SK-N-SH (cell line): ENCODE data around the gene LHX4. TPM values are rescaled to one million over a fixed set of nuclear protein-coding genes. Genes with fewer than 3 reads are reported as not detected.

Source experiments
- CTCF ChIA-PET: fragments of 300-600, 350-600 bp; formaldehyde crosslinking; extraction: SDS; loops from one replicate; lab custom pipeline; 2021; lab: Yijun Ruan, JAX
- POLR2A ChIA-PET: fragments of 350-600 bp; sonication (Branson Sonifier 250); formaldehyde crosslinking; extraction: SDS; loops from one replicate; lab custom pipeline; 2020; ENCODE audit warnings: antibody characterized with exemption, inconsistent platforms; lab: Yijun Ruan, JAX
- DNase-seq: peaks from one replicate; pipeline ENCODE4 v3.0.0; 2012
- H2AFZ ChIP-seq: fragments of 200-600 bp; sonication (generic); 2 replicates; pipeline ENCODE4 v1.8.1; 2016; ENCODE audit warnings: antibody characterized with exemption, mild to moderate bottlenecking, low read depth
- H3F3A ChIP-seq: fragments of 200-600 bp; sonication (generic); replicated peaks from 2 replicates; pipeline ENCODE3; 2016; ENCODE audit warnings: antibody characterized with exemption, mild to moderate bottlenecking; ENCODE audit not compliant: insufficient read depth
- H3K27ac ChIP-seq, 2 experiments: fragments of 200-500 bp in 1 of 2; fragments of 200-600 bp in 1 of 2; sonication (Bioruptor generic) in 1 of 2; sonication (generic), shearing (Covaris generic) in 1 of 2; 2 replicates each; pipeline versions ENCODE4 v1.5.1 to v1.6.1; 2014 to 2016; ENCODE audit warnings: low read depth in 2 of 2, inconsistent platforms in 1 of 2, low read length in 1 of 2, mild to moderate bottlenecking in 1 of 2, mixed read lengths in 1 of 2
- H3K27me3 ChIP-seq: fragments of 200-600 bp; sonication (generic), shearing (Covaris generic); 2 replicates; pipeline ENCODE4 v1.6.1; 2016; ENCODE audit warnings: mixed run types; ENCODE audit not compliant: insufficient read depth
- H3K36me3 ChIP-seq, 2 experiments: fragments of 200-500 bp in 1 of 2; fragments of 200-600 bp in 1 of 2; sonication (Bioruptor generic) in 1 of 2; sonication (generic) in 1 of 2; replicated peaks in 1 of 2; 2 replicates each; pipeline versions ENCODE3 to v1.5.1; 2014 to 2016; ENCODE audit warnings: low read length in 1 of 2, mild to moderate bottlenecking in 1 of 2; ENCODE audit not compliant: insufficient read depth in 2 of 2, control insufficient read depth in 1 of 2
- H3K4me1 ChIP-seq, 2 experiments: fragments of 200-500 bp in 1 of 2; fragments of 200-600 bp in 1 of 2; sonication (Bioruptor generic) in 1 of 2; sonication (generic), shearing (Covaris generic) in 1 of 2; 2 replicates each; pipeline versions ENCODE4 v1.5.1 to v1.6.1; 2014 to 2016; ENCODE audit warnings: low read depth in 1 of 2, low read length in 1 of 2, mixed run types in 1 of 2; ENCODE audit not compliant: insufficient read depth in 2 of 2, control insufficient read depth in 1 of 2
- H3K4me2 ChIP-seq: fragments of 200-600 bp; sonication (generic), shearing (Covaris generic); 2 replicates; pipeline ENCODE4 v1.6.1; 2017; ENCODE audit warnings: mixed run types
- H3K4me3 ChIP-seq, 2 experiments: fragments of 200-500 bp in 1 of 2; fragments of 200-600 bp in 1 of 2; sonication (Bioruptor generic) in 1 of 2; sonication (generic), shearing (Covaris generic) in 1 of 2; 2 replicates each; pipeline versions ENCODE4 v1.5.1 to v1.8.1; 2014 to 2016; ENCODE audit warnings: low read depth in 2 of 2, inconsistent platforms in 1 of 2, low read length in 1 of 2, mild to moderate bottlenecking in 1 of 2, mixed read lengths in 1 of 2, moderate library complexity in 1 of 2
- H3K79me2 ChIP-seq: fragments of 200-600 bp; sonication (generic); 2 replicates; pipeline ENCODE4 v1.8.1; 2017; ENCODE audit warnings: mild to moderate bottlenecking; ENCODE audit not compliant: insufficient read depth
- H3K9ac ChIP-seq: fragments of 200-600 bp; sonication (generic); 2 replicates; pipeline ENCODE4 v1.6.1; 2017; ENCODE audit warnings: mixed run types
- H3K9me2 ChIP-seq: fragments of 200-600 bp; sonication (generic); 2 replicates; pipeline ENCODE4 v1.6.1; 2017; ENCODE audit warnings: mixed run types
- H3K9me3 ChIP-seq: fragments of 200-600 bp; sonication (generic); 2 replicates; pipeline ENCODE4 v1.6.1; 2017; ENCODE audit warnings: mixed run types, mild to moderate bottlenecking, moderate library complexity
- H4K20me1 ChIP-seq: fragments of 200-600 bp; sonication (generic); 2 replicates; pipeline ENCODE4 v1.6.1; 2017; ENCODE audit warnings: mild to moderate bottlenecking, mixed run types; ENCODE audit not compliant: insufficient read depth
- CHD2 ChIP-seq: fragments of 150-350 bp; IDR thresholded peaks from 2 replicates; pipeline ENCODE4 v1.6.1; 2018; ENCODE audit warnings: low read length; ENCODE audit not compliant: partially characterized antibody
- ELF1 ChIP-seq: IDR thresholded peaks from 2 replicates; pipeline ENCODE4 v1.4.0; 2012
- FOSL2 ChIP-seq: IDR thresholded peaks from 2 replicates; pipeline ENCODE4 v1.4.0; 2012; ENCODE audit warnings: low read depth, mild to moderate bottlenecking, moderate library complexity, borderline replicate concordance
- FOXJ3 ChIP-seq: sonication (generic); formaldehyde crosslinking; IDR thresholded peaks from 2 replicates; pipeline ENCODE4 v1.5.1; 2020; ENCODE audit warnings: mild to moderate bottlenecking, missing genetic modification reagents
- GABPA ChIP-seq: IDR thresholded peaks from 2 replicates; pipeline ENCODE4 v1.4.0; 2012; ENCODE audit warnings: low read depth, mild to moderate bottlenecking
- GATA2 ChIP-seq: sonication (generic); formaldehyde crosslinking; IDR thresholded peaks from 2 replicates; pipeline ENCODE4 v1.5.0; 2020; ENCODE audit warnings: mild to moderate bottlenecking, missing genetic modification reagents
- JUND ChIP-seq: IDR thresholded peaks from 2 replicates; pipeline ENCODE4 v1.4.0; 2012
- MEF2A ChIP-seq: IDR thresholded peaks from 2 replicates; pipeline ENCODE4 v1.4.0; 2012; ENCODE audit warnings: low read depth, borderline replicate concordance
- MXI1 ChIP-seq: IDR thresholded peaks from 2 replicates; pipeline ENCODE4 v1.6.1; 2012; ENCODE audit warnings: mild to moderate bottlenecking, low read depth, low read length, improper control_type of control experiment
- NFIC ChIP-seq: IDR thresholded peaks from 2 replicates; pipeline ENCODE4 v1.4.0; 2012; ENCODE audit warnings: borderline replicate concordance
- RAD21 ChIP-seq: IDR thresholded peaks from 2 replicates; pipeline ENCODE4 v1.6.1; 2012; ENCODE audit warnings: mild to moderate bottlenecking, low read length
- RFX5 ChIP-seq: IDR thresholded peaks from 2 replicates; pipeline ENCODE4 v1.6.1; 2012; ENCODE audit warnings: mild to moderate bottlenecking, improper control_type of control experiment, low read length
- RXRA ChIP-seq: IDR thresholded peaks from 2 replicates; pipeline ENCODE4 v1.4.0; 2012; ENCODE audit warnings: low read depth, mild to moderate bottlenecking, borderline replicate concordance
- SMC3 ChIP-seq: IDR thresholded peaks from 2 replicates; pipeline ENCODE4 v1.6.1; 2012; ENCODE audit warnings: low read depth, low read length, improper control_type of control experiment
- TCF12 ChIP-seq: IDR thresholded peaks from 2 replicates; pipeline ENCODE4 v1.4.0; 2012
- USF1 ChIP-seq: IDR thresholded peaks from 2 replicates; pipeline ENCODE4 v1.4.0; 2012; ENCODE audit warnings: low read depth, borderline replicate concordance
- YY1 ChIP-seq: IDR thresholded peaks from 2 replicates; pipeline ENCODE4 v1.4.0; 2012; ENCODE audit warnings: low read depth, mild to moderate bottlenecking
- WGBS: methylation state at CpG from one replicate; pipeline ENCODE4 v1.1.6; 2017; ENCODE audit warnings: low lambda C conversion rate; 5-methylcytosine and 5-hydroxymethylcytosine counted together
- polyA plus RNA-seq, 3 experiments: library from polyadenylated mRNA; depleted of rRNA; stranded (reverse); fragments of >200 nt; gene quantifications; 2 replicates each; pipeline ENCODE4 v1.2.3, GENCODE V29; 2012
- TF ChIP-seq, protein P1 (sequence below): fragments of 200-600 bp; sonication (generic); IDR thresholded peaks from 2 replicates; pipeline ENCODE4 v1.6.1; 2017; ENCODE audit warnings: antibody characterized with exemption, mild to moderate bottlenecking, moderate library complexity
- TF ChIP-seq, protein P2 (sequence below): fragments of 150-350 bp; IDR thresholded peaks from 2 replicates; pipeline ENCODE4 v1.6.1; 2016; ENCODE audit warnings: mild to moderate bottlenecking, low read depth, low read length
- TF ChIP-seq, protein P3 (sequence below): fragments of 150-350 bp; IDR thresholded peaks from 2 replicates; pipeline ENCODE4 v1.6.1; 2017; ENCODE audit warnings: antibody characterized with exemption, low read length, low read depth, borderline replicate concordance
- TF ChIP-seq, protein P4 (sequence below): IDR thresholded peaks from 2 replicates; pipeline ENCODE4 v1.4.0; 2012; ENCODE audit warnings: low read depth

The LHX4 gene
- polyA plus RNA-seq, 1 of the 3 experiments (the other 2 are of a cell fraction): not detected

DNA sequence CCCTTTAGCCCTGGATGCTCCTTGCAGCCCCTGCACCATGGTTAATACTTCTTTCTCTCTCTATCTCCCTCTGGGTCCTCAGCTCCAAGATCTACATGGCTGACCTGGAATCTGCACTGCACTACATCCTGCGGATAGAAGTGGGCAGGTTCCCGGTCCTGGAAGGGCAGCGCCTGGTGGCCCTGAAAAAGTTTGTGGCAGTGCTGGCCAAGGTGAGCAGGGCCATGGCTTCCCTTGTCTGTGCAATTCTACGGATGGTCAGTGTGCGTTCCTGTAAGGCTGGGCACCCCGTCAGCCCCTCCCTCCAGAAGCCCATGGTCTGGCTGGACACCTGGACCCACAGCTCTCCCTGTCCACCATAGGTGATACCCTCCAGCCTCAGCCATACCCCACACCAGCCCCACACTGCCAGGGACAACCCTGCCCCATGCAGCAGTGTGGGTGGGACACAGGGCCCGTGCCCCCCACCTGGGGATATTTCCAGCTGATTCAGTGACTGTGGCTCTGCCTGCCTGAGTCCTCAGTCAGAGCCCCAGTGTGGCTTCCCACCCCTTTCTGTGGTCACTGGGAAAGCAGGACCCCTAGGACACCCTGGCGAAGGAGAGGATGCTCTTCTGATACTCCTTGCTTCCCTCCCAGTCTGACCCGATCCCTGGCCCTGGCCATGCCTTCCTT lies 44.0 kb upstream of the LHX4 start:
- Histone ChIP-seq H3K4me1 (peaks cover 0 to 2% of the 10 kb centered on the region in 2 experiments; a peak in 1 of 4 replicates), H3K36me3 (peaks cover 26 to 90% of the 10 kb centered on the region in 2 experiments), H3K27me3 (no peaks in the 10 kb centered on the region), H2AFZ (no peak overlapping the region), H3K9me3 (no peaks in the 10 kb centered on the region), H3K4me3 (no peak overlapping the region), H3K9me2 (no peaks in the 10 kb centered on the region), H3K27ac (no peak overlapping the region), H3K4me2 (no peak overlapping the region), H3F3A (no peaks in the 10 kb centered on the region), H3K79me2 (no peaks in the 10 kb centered on the region), H4K20me1 (no peaks in the 10 kb centered on the region), H3K9ac (no peak overlapping the region)
- TF ChIP-seq RXRA (no peak), SMC3 (no peak), MEF2A (no peak), MXI1 (no peak), RAD21 (no peak), JUND (no peak), GABPA (no peak), FOSL2 (no peak), NFIC (no peak), YY1 (no peak), CHD2 (no peak)
- TF ChIP-seq, protein P1, sequence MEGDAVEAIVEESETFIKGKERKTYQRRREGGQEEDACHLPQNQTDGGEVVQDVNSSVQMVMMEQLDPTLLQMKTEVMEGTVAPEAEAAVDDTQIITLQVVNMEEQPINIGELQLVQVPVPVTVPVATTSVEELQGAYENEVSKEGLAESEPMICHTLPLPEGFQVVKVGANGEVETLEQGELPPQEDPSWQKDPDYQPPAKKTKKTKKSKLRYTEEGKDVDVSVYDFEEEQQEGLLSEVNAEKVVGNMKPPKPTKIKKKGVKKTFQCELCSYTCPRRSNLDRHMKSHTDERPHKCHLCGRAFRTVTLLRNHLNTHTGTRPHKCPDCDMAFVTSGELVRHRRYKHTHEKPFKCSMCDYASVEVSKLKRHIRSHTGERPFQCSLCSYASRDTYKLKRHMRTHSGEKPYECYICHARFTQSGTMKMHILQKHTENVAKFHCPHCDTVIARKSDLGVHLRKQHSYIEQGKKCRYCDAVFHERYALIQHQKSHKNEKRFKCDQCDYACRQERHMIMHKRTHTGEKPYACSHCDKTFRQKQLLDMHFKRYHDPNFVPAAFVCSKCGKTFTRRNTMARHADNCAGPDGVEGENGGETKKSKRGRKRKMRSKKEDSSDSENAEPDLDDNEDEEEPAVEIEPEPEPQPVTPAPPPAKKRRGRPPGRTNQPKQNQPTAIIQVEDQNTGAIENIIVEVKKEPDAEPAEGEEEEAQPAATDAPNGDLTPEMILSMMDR: no peak
- TF ChIP-seq, protein P2, sequence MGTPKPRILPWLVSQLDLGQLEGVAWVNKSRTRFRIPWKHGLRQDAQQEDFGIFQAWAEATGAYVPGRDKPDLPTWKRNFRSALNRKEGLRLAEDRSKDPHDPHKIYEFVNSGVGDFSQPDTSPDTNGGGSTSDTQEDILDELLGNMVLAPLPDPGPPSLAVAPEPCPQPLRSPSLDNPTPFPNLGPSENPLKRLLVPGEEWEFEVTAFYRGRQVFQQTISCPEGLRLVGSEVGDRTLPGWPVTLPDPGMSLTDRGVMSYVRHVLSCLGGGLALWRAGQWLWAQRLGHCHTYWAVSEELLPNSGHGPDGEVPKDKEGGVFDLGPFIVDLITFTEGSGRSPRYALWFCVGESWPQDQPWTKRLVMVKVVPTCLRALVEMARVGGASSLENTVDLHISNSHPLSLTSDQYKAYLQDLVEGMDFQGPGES: no peak
- WGBS: 94% methylated on average over 6 of the region's 9 CpGs
- DNase-seq: no peak
- ChIA-PET CTCF (interaction anchor here (0.6 to 5.2 kb wide), 8 partner anchors 8 to 824 kb away, joined by 3 to 66 read pairs (median 6); no protein-coding TSS in a partner anchor), POLR2A (no interaction called here)

DNA sequence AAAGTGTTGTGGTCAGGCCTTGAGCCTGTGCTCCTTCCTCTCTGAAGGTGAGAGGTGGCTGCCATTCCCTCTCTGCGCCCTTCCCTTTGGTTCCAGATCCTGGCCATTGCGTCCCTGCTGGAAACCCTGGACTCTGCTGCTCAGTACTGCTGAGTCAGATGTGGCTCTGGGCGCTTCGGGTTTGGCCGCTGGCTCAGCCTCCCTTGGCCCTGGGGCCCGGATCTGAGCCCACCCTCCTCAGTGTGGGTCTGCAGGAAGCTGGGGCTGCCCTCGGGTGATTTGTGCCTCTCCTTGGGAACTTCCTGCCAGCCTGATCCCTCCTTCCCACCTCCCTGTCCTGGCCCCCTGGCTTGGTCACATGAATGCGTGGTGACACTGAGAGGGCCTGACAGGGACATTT lies 43.2 kb upstream of the LHX4 start:
- no peak overlapping the region for H3K4me2 ChIP-seq
- no peaks in the 10 kb centered on the region for H3K79me2 ChIP-seq
- H3K9me2 ChIP-seq: no peaks in the 10 kb centered on the region
- peaks cover 0 to 2% of the 10 kb centered on the region in 2 experiments; a peak in 1 of 4 replicates for H3K4me1 ChIP-seq
- CTCF ChIA-PET: interaction anchor here (1.0 to 5.2 kb wide), 14 partner anchors 9 to 296 kb away, joined by 3 to 66 read pairs (median 8); partner anchors contain the start of gene LHX4
- peaks cover 18 to 88% of the 10 kb centered on the region in 2 experiments for H3K36me3 ChIP-seq
- H3K27ac ChIP-seq: no peak overlapping the region
- H3K27me3 ChIP-seq: no peaks in the 10 kb centered on the region
- H3K9me3 ChIP-seq: no peaks in the 10 kb centered on the region
- no peak overlapping the region for H3K4me3 ChIP-seq
- H3K9ac ChIP-seq: no peak overlapping the region
- no peaks in the 10 kb centered on the region for H4K20me1 ChIP-seq
- H3F3A ChIP-seq: no peaks in the 10 kb centered on the region
- no peak for DNase-seq
- WGBS: 96% methylated on average over 3 of the region's 8 CpGs
- TF ChIP-seq RFX5 (no peak), RXRA (no peak), GABPA (no peak), GATA2 (CRISPR knock-in tag) (no peak), FOXJ3 (no peak), JUND (no peak), TCF12 (no peak), USF1 (no peak), ELF1 (no peak)
- TF ChIP-seq, protein P2: no peak
- TF ChIP-seq, protein P3, sequence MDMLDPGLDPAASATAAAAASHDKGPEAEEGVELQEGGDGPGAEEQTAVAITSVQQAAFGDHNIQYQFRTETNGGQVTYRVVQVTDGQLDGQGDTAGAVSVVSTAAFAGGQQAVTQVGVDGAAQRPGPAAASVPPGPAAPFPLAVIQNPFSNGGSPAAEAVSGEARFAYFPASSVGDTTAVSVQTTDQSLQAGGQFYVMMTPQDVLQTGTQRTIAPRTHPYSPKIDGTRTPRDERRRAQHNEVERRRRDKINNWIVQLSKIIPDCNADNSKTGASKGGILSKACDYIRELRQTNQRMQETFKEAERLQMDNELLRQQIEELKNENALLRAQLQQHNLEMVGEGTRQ: no peak
- TF ChIP-seq, protein P4, sequence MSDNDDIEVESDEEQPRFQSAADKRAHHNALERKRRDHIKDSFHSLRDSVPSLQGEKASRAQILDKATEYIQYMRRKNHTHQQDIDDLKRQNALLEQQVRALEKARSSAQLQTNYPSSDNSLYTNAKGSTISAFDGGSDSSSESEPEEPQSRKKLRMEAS: no peak
- TF ChIP-seq, all 33 proteins: peak for 0
- POLR2A ChIA-PET: no interaction called here
- no peak overlapping the region for H2AFZ ChIP-seq
